GM12801 (cell line): ENCODE data around the gene GADD45B.

Source experiments
- CTCF ChIP-seq: IDR thresholded peaks from one replicate; pipeline ENCODE4 v1.5.1; 2011; ENCODE audit warnings: control low read depth; ENCODE audit not compliant: insufficient read length; ENCODE audit errors: extremely low read depth

Gene GADD45B

GRCh38 chr19:2455851-2456570 lies 19.9 kb upstream of the GADD45B start:
- TF ChIP-seq CTCF = no peak

GRCh38 chr19:2457394-2458037 lies 18.4 kb upstream of the GADD45B start:
- no peak for TF ChIP-seq CTCF

- no peak for TF ChIP-seq CTCF
These were observed 17.9 kb upstream of the GADD45B start for GRCh38 chr19:2458054-2458453.

- TF ChIP-seq CTCF = no peak
These were observed 15.7 kb upstream of the GADD45B start for GRCh38 chr19:2460245-2460644.

GRCh38 chr19:2461751-2462634 lies 13.9 kb upstream of the GADD45B start:
- TF ChIP-seq CTCF = no peak

GRCh38 chr19:2462635-2463421 lies 13.1 kb upstream of the GADD45B start:
- TF ChIP-seq CTCF = no peak
